ENCODE measurements around the gene EHMT1.
"Not testable (repeated sequence)": the region's sequence is repeated elsewhere in the genome, so short reads cannot be mapped to it uniquely, and the experiment has no call there.

EHMT1 gene

DNA sequence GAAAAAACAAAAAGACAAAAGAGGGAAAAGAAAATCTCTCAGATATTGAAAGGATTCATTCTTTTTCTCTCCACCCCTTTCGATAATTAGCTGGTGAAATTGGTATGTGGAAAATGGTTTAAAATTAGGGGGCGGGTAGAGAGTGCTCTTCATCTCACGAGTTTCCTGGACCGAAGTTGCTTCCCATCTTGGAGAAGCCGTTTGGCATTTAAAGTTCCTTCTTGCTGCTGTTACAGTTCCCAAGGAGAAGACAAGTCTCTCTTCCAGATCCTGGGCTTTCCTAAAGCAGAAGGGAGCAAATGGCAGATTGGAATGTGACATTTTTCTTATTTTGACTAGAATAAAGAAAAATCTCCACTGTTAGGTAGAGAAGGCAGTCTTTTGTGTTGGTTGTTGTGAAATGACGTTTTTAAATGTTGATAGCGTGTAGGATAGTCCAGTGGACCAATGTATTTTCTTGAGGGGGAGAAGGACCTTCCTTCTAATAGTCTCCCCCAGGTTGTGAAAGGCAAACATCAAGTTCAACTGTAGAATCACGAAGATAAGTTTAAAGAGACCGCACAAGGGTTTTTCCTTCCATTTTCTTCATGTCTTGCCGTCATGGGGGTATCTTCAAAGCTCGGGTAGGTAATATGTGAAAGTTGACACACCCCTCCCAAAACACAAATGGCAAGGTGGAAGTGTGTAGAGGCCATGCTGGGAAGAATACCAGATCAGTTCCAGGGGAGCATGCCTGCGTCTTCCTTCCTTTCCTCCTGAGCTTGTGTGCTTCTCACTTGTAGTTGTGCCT is 77.5 kb downstream of the EHMT1 start:
- DNase-seq, result no peak

DNA sequence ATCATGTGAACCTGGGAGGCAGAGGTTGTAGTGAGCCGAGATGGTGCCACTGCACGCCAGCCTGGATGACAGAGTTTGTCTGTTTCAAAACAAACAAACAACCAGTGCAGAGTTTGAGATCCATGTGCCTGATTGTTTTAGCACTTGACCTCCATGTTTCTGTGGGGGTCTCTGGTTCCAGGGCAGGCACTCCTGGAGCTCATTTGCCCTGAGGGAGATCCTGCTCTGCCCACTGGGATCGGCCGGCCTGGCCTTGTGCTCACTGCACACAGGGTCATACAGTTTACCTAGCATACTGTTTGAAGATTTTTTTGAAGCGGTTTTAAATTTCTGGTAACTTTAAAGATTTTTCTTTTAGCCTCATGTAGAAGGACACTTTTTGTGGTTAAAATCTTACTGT is 78.4 kb downstream of the EHMT1 start:
- DNase-seq, result no peak

DNA sequence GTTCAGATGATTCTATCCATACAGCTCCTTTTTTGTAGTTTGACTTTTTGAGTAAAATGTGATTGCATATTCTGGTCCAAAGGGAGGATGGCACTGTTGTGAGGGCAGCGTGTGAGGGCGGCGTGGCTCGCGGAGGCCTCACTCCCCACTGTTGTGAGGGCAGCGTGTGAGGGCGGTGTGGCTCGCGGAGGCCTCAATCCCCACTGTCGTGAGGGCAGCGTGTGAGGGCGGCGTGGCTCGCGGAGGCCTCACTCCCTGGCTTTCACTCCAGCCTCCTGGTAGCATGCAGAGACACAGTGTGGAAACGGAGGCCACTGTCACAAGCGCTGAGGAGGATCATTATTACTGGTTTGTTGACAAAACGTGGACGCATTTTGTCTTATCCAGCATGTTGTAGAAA is 79.0 kb downstream of the EHMT1 start:
- no peak for DNase-seq

DNA sequence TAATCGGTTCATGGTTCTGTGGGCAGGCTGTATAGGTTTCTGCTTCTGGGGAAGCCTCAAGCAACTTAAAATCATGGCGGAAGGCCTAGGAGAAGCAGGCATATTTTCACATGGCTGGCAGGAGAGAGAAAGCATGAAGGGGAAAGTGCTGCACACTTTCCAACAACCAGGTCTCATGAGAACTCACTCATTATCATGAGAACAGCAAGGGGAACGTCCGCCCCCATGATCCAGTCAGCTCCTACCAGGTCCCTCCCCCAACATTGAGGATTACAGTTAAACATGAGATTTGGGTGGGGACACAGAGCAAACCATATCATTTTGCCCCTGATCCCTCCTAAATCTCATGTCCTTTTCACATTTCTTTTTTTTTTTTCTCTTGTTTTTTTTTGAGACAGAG is 82.1 kb downstream of the EHMT1 start:
- no peak for DNase-seq

DNA sequence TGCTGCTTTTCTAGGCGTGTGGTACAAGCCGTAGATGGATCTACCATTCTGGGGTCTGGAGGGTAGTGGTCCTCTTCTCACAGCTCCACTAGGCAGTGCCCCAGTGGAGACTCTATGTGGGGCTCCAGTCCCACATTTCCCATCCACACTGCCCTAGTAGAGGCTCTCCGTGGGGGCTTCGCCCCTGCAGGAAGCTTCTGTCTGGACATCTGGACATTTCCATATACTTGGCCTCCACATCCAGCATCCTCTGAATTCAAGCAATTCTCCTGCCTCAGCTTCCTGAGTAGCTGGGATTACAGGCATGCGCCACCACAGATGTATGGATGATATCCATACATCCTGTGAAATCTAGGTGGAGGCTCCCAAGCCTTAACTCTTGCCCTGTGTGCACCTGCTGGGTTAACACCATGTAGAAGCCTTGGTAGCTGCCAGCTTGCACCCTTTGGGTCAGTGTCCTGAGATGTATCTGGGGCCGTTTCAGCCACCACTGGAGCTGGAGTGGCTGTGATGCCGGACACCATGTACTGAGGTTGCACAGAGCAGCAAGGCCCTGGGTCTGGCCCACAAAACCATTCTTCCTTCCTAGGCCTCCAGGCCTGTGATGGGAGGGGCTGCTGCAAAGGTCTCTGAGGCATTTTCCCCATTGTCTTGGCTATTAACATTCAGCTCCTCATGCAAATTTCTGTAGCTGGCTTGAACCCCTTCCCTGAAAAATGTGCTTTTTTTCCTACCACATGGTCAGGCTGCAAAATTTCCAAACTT is 84.0 kb downstream of the EHMT1 start:
- DNase-seq, result no peak

DNA sequence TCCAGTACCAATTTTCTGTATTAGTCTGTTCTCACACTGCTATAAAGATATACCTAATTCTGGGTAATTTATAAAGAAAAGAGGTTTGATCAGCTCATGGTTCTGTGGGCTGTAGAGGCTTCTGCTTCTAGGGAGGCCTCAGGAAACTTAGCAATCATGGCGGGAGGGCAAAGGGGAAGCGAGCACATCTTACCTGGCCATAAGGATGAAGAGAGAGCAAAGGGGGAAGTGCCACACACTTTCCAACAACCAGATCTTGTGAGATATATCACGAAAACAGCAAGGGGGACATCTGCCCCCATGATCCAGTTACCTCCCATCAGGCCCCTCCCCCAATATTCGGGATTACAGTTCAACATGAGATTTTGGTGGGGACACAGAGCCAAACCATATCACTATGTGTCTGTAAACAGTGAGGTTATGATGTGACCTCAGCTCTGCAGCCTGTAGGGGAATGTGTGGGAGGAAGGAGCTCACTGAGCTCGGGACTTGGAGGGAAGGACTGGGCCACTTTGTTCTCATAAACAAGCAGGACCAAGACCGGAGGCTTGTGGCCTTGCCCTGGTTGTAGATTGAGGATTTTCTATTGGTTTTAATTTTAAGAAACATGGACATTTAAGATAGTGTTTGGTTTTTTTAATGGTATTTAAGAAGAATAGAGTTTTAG is 85.2 kb downstream of the EHMT1 start:
- DNase-seq, result peak; percentile 26

DNA sequence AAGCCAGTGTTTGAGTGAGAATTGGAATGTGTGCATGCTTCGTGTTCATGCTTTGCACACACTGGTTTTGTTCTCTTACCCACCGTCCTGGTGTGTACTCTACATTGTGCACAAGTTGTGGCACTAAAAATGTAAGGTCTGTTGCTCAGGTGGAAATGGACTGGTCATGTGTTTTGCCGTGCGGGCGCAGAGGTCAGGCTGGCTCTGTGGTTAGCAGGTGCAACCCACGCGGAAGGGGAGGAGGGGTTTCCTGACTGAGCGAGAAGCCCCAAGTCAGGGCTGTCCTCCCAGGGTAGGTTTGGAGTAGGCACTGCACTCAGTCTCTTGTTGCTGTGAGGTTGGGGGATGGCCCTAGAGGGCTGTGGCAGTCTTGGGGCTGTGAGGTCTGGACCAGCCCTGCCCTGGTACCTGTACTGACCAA is 86.6 kb downstream of the EHMT1 start:
- no peak for DNase-seq

DNA sequence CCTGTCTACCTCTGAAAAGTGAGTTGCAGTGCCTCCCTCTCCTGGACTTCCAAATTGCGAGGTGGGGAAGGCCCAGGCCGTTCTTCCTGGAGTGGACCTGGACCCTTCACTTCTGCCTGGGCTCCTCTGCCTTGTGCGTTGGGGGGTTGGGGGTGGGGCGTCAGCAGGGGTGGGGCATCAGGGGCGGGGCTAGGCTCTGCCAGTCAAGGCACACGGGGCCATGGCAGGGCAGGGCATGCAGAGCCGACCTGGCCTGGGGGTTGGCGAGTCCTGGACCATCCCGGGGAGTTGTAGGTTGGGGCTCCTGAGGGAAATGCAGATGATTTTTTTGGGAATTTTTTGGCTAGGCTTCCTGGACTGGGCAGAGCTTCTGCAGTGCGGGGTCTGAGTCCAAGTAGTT is 87.1 kb downstream of the EHMT1 start:
- DNase-seq, result no peak

DNA sequence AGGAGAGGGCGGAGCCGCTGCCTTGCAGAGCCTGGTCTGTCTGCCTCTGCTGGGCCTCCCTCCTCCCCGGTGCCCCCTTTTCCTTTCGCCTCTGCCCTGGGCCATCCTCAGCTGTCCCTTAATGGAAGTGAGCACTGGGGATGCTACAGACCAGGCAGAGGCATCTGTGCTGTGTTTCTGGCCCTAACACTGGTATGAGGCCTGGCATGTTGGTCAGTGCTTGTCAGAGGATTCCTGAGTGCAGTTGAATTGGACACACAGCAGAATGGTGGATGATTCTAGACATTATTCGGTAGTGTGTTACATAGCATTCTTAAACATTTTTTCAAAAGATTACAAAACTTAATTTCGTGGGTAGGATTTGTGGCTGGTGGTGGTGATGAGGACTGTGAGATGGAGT is 88.6 kb downstream of the EHMT1 start:
- no peak for DNase-seq

DNA sequence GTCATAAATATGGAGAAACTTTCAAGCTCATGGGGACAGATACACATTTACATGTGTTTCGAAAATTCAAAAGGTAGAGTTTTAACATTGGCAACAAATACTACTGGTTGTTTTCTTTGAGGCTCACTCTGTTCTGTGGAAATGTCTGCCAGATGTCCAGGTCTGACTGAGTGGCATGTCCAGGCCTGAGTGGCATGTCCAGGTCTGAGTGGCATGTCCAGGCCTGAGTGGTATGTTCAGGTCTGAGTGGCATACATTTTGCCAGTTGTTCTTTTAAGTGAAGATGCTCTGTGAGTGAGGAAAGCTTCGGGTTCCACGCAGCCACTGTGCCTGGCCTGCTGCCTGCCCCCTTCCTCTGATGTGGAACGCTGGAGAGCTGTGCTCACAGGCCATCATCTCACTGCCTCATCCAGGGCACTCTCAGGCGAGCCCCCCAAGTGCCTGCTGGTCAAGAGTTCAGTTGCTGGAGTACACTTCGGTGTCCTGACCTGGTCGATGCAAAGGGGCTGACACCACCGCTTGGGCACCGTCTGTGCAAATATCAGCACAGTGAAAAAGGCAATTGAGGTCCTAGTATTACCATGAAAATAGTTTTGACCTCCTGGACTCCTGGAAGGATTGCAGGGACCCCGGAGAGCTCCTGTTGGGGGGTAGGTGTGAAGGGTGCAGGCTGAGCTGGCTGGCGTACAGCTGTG is 89.9 kb downstream of the EHMT1 start:
- DNase-seq, result no peak

DNA sequence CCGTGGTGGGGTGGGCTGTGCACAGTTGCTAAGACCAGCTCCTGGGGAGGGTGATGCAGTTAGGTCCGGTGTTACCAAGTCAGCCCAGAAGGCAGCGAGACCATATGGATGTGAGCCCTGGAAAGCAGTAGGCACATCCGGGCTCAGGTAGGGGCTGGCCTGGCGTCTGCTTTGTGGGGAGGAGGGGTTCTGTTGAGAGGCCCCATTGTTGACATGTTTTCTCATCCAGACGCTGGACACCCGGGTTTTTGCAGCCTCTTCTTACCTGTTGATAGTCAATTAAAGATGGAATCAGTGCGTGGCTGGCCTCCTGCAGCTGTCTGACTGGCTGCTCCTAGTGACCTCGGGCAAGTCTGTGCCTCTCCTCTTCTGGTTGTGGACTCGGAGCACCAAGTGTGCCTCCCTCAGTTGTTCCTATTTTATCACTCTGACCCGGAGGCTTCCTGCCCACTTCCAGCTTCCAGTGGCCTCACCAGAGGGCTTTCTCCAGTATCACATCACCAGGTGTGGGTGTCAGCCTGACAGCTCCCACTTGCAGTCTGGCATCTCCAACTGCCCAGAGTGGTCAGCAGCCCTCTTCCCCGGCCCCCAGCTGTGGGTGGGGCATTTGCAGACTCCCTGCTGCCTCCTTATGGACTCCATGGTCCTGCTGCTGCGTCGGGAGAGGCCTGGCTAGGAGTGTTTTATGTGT is 90.8 kb downstream of the EHMT1 start:
- DNase-seq, result no peak

DNA sequence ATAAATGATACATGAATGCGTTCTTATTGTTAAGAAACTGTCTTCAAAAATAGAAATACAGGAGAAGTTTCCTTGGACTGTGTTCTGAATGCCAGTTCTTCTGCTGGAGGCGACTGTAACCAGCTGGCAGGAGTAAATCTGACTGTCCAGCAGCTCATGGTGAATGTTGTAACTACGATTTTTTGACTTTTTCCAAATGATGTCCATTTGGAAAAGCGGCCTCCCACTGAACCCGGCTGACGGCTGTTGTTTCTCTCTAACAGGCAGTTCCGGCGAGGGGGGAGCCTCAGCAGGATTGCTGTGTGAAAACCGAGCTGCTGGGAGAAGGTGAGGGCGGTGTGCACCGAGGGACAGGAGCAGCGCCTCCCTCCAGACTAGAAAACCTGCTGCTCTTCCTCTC is 91.9 kb downstream of the EHMT1 start:
- DNase-seq, result no peak

DNA sequence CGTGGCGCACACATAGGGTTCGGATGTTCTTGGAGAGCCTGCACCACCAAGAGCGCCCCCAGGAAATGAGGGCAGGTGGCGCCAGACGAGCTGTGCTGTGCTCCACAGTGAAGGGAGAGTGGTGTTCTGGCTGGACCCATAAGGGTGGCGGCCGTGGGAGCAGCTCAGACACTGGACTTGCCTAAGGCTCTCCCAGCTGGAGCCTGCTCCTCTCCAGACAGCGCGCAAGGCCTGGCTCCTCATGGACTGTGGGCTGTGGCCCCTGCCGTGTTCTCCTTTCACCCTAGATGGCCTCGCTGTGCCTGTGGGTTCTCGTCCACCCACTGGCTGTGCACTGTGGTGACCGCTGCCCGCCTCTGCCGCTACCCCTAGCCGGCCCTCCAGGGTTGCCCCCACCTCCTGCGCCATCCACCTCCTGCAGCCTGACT is 92.9 kb downstream of the EHMT1 start:
- no peak for DNase-seq

DNA sequence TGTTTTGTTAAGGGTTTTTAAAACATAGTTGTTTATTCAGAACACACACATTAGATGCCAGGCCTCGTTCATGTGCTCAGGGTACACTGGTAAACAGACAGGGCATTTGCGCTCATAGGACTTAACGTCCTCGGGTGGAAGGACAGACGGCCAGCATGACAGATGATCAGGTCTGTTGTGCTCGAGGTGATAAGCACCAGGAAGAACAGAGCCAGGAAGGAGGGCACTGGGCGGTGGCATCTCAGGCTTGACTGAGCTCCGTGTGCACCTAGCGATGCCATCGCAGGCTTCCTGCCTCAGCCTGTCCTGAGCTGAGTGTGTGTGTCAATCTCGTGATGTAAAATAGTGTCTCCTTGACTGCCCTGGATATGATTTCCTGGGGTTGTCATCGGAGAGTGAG is 96.5 kb downstream of the EHMT1 start:
- no peak for DNase-seq

DNA sequence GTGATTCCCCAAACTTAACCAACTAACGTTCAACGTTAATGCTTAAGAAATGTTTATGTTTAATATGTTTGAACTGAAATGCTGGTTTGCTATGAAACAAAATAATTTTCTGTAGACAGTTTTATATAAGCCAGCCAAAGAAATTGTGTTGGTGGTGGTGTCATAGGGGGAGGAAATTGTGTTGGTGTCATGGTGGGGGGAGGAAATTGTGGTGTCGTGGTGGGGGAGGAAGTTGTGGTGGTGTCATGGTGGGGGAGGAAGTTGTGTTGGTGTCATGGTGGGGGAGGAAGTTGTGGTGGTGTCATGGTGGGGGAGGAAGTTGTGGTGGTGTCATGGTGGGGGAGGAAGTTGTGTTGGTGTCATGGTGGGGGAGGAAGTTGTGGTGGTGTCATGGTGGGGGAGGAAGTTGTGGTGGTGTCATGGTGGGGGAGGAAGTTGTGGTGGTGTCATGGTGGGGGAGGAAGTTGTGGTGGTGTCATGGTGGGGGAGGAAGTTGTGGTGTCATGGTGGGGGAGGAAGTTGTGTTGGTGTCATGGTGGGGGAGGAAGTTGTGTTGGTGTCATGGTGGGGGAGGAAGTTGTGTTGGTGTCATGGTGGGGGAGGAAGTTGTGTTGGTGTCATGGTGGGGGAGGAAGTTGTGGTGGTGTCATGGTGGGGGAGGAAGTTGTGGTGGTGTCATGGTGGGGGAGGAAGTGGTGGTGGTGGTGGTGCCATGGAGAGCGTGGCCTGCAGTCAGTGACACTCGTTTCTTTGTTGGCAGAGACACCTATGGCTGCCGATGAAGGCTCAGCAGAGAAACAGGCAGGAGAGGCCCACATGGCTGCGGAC is 97.3 kb downstream of the EHMT1 start:
- not testable (repeated sequence) for DNase-seq

DNA sequence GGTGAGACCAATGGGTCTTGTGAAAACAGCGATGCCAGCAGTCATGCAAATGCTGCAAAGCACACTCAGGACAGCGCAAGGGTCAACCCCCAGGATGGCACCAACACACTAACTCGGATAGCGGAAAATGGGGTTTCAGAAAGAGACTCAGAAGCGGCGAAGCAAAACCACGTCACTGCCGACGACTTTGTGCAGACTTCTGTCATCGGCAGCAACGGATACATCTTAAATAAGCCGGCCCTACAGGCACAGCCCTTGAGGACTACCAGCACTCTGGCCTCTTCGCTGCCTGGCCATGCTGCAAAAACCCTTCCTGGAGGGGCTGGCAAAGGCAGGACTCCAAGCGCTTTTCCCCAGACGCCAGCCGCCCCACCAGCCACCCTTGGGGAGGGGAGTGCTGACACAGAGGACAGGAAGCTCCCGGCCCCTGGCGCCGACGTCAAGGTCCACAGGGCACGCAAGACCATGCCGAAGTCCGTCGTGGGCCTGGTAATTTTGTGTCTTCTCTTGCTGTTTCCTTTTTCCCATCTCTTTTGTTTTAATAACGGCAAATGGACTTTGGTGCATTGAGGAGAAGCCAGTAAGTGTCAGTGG is 98.0 kb downstream of the EHMT1 start:
- DNase-seq, result no peak

DNA sequence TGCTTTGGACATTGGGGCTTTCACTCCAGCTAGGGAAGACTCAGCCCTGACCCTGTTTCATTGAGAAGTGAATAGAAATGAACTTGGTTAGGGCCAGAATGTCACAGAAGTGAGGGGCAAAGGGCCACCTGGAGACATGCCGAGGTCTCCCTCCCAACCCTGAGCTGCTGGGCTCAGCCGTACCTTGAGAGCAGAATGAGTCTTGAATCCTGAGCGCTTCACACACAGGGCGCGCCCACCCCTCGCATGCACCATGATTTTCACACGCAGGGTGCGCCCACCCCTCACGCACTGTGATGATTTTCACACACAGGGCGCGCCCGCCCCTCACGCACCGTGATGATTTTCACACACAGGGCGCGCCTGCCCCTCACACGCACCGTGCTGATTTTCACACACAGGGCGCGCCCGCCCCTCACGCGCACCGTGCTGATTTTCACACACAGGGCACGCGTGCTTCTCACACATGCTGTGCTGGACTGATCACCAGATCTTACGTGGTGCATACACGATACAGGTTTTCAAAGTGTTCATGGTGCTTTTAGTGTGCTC is 99.0 kb downstream of the EHMT1 start:
- DNase-seq, result no peak

DNA sequence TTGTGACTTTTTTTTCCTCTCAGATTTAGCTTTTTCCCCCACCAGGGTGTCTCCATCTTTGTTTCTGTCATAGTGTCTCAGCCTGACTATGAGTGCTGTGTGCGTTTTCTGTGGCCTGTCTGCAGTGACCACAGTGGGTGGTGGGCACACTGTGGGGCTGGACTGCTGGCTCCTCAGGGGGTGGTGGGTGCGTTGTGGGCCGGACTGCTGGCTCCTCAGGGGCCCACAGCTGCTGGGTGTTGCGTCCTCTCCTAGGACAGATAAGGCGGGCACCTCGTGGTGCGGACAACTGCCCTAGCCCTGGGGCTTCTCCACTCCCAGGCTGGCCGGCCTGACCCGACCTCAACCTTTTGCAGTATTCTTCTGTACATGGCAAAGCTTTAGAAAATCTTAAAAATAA is 100.4 kb downstream of the EHMT1 start:
- DNase-seq, result no peak

DNA sequence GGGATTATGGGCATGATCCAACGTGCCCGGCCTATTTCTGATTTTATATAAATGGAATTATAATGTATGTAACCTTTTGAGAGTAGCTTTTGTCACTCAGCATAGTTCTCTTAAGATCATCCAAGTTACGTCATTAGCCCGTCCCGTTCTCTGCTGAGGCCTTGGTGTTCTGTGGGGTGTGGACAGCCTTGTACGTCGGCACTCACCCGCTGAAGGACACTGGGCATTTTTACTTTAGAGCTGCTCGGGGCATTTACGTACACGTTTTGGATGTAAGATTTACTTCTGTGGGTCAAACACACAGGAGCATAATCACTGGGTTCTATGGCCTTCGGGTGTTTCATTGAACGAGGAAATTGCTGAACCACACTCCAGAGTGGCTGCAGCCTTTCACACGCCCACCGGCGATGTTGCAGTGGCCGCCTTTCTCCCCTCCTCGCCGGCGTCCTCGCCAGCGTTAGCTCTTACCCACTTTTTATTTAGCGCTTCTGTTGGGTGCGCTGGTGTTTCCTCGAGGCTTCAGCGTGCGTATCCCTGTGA is 101.8 kb downstream of the EHMT1 start:
- no peak for DNase-seq

DNA sequence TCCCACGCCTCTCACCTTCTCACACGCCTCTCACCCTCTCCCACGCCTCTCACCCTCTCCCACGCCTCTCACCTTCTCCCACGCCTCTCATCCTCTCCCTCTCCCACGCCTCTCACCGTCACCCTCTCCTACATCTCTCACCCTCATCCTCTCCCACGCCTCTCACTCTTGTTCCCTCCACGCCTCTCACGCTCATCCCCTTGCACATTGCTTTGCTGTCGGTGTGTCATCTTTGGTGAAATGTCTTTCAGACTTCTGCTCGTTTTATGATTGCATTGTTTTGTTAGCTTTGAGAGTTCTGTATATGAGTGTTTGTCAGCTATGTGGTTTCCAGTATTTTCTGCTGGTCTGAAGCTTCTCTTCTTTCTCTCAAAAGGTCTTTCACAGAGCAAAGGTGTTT is 102.7 kb downstream of the EHMT1 start:
- no peak for DNase-seq

DNA sequence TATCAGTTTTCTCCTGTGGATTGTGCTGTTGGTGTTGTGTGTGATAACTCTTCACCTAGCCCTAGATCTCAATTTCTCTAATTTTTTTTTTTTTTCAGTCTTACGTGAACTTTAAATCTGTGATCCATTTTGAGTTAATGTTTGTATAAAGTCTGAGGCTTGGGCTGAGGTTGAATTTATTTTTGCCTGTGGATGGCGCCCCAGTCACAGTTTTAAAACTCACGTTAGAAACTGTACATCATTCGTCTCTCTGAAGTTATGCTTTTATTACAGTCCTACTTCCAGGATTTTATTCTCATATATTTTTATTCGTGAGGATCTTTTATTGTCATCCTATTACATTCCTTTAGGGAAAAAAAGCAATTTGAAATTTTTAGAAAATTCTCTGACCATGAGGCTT is 103.1 kb downstream of the EHMT1 start:
- DNase-seq, result no peak

All from suppressor macrophage treated with lipopolysaccharide for 4 hours (primary cell).